H1 (cell line): Measurements from ENCODE around the gene DDX51.
"Not testable (repeated sequence)": the region's sequence is repeated elsewhere in the genome, so short reads cannot be mapped to it uniquely, and the experiment has no call there.

Experiments used
- ATF3 ChIP-seq: IDR thresholded peaks from 2 replicates; pipeline ENCODE4 v1.6.1; 2011; ENCODE audit warnings: low read depth, mild to moderate bottlenecking, low read length; ENCODE audit not compliant: insufficient read depth
- BCL11A ChIP-seq, 2 experiments: IDR thresholded peaks; one replicate each; pipeline ENCODE4 v1.6.1; 2011; ENCODE audit warnings: low read depth in 2 of 2, low read length in 2 of 2, mild to moderate bottlenecking in 2 of 2
- CEBPB ChIP-seq: IDR thresholded peaks from 2 replicates; pipeline ENCODE4 v1.6.1; 2012; ENCODE audit warnings: low read depth, low read length
- CHD7 ChIP-seq: fragments of 300-600 bp; sonication (generic); IDR thresholded peaks from 2 replicates; pipeline ENCODE4 v1.7.1; 2012; ENCODE audit warnings: low read length, moderate library complexity, mild to moderate bottlenecking, inconsistent platforms; ENCODE audit not compliant: insufficient replicate concordance
- CTCF ChIP-seq, 3 experiments: IDR thresholded peaks; 1 replicate in 2 of 3; 2 replicates in 1 of 3; pipeline versions ENCODE4 v1.5.1 to v1.6.1; 2011; ENCODE audit warnings: low read length in 3 of 3, mild to moderate bottlenecking in 3 of 3, inconsistent platforms in 2 of 3, low read depth in 1 of 3, moderate library complexity in 1 of 3; ENCODE audit not compliant: insufficient read depth in 1 of 3; ENCODE audit errors: control extremely low read depth in 1 of 3
- EP300 ChIP-seq, 2 experiments: IDR thresholded peaks; 1 replicate in 1 of 2; 2 replicates in 1 of 2; pipeline ENCODE4 v1.6.1; 2011 to 2012; ENCODE audit warnings: low read depth in 2 of 2, low read length in 2 of 2, mild to moderate bottlenecking in 2 of 2, borderline replicate concordance in 1 of 2, inconsistent platforms in 1 of 2, moderate library complexity in 1 of 2
- GABPA ChIP-seq: IDR thresholded peaks from 2 replicates; pipeline ENCODE4 v1.6.1; 2011; ENCODE audit warnings: mild to moderate bottlenecking, low read length, moderate library complexity, borderline replicate concordance; ENCODE audit not compliant: insufficient read depth
- GTF2F1 ChIP-seq: IDR thresholded peaks from 2 replicates; pipeline ENCODE4 v1.6.1; 2012; ENCODE audit warnings: low read depth, low read length, improper control_type of control experiment, borderline replicate concordance
- JUND ChIP-seq: IDR thresholded peaks from 2 replicates; pipeline ENCODE4 v1.6.1; 2011; ENCODE audit warnings: mild to moderate bottlenecking, improper control_type of control experiment, low read length
- RFX5 ChIP-seq: IDR thresholded peaks from 2 replicates; pipeline ENCODE4 v1.6.1; 2011; ENCODE audit warnings: low read depth, low read length, improper control_type of control experiment, borderline replicate concordance
- SIX5 ChIP-seq: IDR thresholded peaks from 2 replicates; pipeline ENCODE4 v1.6.1; 2011; ENCODE audit warnings: mild to moderate bottlenecking, low read depth, low read length
- TAF1 ChIP-seq: IDR thresholded peaks from 2 replicates; pipeline ENCODE4 v1.6.1; 2011; ENCODE audit warnings: mild to moderate bottlenecking, low read depth, low read length
- TEAD4 ChIP-seq: IDR thresholded peaks from 2 replicates; pipeline ENCODE4 v1.6.1; 2012; ENCODE audit warnings: low read depth, low read length, inconsistent platforms, mixed read lengths
- ZNF274 ChIP-seq: IDR thresholded peaks from 2 replicates; pipeline ENCODE4 v1.7.0; 2012; ENCODE audit warnings: low read length, borderline replicate concordance; ENCODE audit errors: extremely low read depth

- TF ChIP-seq CTCF (IDR thresholded peaks at IDR 0.05; ENCODE audit: control extremely low read depth in 1 of 3, insufficient read depth in 1 of 3, low read depth in 1 of 3, low read length in 3 of 3); SIX5; EP300 (IDR thresholded peaks at IDR 0.05; ENCODE audit: borderline replicate concordance in 1 of 2, low read depth in 2 of 2, low read length in 2 of 2); RFX5; JUND; ATF3; CHD7; TEAD4; CEBPB; TAF1; BCL11A (IDR thresholded peaks at IDR 0.05; ENCODE audit: low read depth in 2 of 2, low read length in 2 of 2); GABPA; GTF2F1; ZNF274: not testable (repeated sequence)
These were observed 7.9 kb downstream of the DDX51 start for GRCh38 chr12:132136226-132136625.
